LHCN-M2 (cell line): ENCODE measurements around the gene EPB41L5. TPM values are rescaled to one million over a fixed set of nuclear protein-coding genes. Genes with fewer than 3 reads are reported as not detected.
"Not testable (repeated sequence)": the region's sequence is repeated elsewhere in the genome, so short reads cannot be mapped to it uniquely, and the experiment has no call there.

Experiments used
- DNase-seq: peaks from one replicate; pipeline ENCODE4 v3.0.0-alpha.2; 2012; ENCODE audit warnings: low read depth
- total RNA-seq: library from RNA; depleted of rRNA; stranded (reverse); fragments of >200 nt; gene quantifications from 2 replicates; pipeline ENCODE4 v1.2.3, GENCODE V29; 2014

The EPB41L5 gene
- total RNA-seq, 1 experiment from 2014 or later, result 13.9 TPM

- DNase-seq, result no peak
These were observed 17.1 kb downstream of the EPB41L5 start for GRCh38 chr2:120029672-120030640.

GRCh38 chr2:120032297-120032696, 19.4 kb downstream of the EPB41L5 start:
- DNase-seq, result no peak

- no peak for DNase-seq
These were observed 21.1 kb downstream of the EPB41L5 start for GRCh38 chr2:120034027-120034426.

DNA sequence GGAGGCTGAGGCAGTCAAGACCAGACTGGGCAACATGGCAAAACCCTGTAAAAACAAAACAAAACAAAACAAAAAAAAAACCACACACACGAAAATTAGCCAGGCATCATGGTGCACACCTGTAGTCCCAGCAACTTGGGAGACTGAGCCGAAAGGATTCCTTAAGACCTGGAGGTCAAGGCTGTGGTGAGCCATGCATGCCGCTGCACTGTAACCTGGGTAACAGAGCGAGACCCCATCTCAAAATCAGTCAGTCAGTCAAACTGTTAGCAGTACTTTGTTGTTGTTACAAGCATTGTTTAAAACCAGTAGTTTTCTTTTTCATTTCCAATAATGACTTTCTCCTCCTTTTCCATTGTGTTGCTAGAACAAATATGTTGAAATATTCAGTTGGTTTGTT, 21.7 kb downstream of the EPB41L5 start:
- no peak for DNase-seq

GRCh38 chr2:120036145-120036544, 23.3 kb downstream of the EPB41L5 start:
- DNase-seq, result peak; percentile 50

GRCh38 chr2:120037995-120038541, 25.2 kb downstream of the EPB41L5 start:
- DNase-seq, result no peak

- no peak for DNase-seq
These were observed 29.5 kb downstream of the EPB41L5 start for GRCh38 chr2:120042359-120042758.

DNA sequence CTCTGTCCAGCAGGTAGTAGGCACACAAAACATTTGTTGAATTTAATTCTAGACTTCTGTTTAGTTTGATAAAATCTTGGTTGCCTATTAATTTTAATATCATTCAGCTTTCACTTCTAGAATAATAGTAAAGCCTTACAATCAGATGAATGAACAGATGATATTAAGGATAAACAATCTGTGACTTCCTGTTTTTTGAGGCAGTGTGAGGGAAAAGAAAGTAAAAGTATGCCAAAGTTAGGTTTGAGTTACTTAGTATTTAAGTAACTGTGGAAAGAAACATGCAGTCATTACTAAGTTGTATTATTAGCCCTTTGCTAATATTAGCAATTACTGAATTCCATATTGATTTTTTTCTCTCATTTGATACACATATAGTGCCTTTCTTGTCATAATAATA, 31.5 kb downstream of the EPB41L5 start:
- DNase-seq, result no peak

GRCh38 chr2:120045775-120046174, 32.9 kb downstream of the EPB41L5 start:
- not testable (repeated sequence) for DNase-seq

DNA sequence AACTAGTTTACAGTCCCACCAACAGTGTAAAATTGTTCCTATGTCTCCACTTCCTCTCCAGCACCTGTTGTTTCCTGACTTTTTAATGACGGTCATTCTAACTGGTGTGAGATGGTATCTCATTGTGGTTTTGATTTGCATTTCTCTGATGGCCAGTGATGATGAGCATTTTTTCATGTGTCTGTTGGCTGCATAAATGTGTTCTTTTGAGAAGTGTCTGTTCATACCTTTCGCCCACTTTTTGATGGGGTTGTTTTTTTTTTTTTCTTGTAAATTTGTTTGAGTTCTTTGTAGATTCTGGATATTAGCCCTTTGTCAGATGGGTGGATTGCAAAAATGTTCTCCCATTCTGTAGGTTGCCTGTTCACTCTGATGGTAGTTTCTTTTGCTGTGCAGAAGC, 33.4 kb downstream of the EPB41L5 start:
- DNase-seq, result not testable (repeated sequence)

DNA sequence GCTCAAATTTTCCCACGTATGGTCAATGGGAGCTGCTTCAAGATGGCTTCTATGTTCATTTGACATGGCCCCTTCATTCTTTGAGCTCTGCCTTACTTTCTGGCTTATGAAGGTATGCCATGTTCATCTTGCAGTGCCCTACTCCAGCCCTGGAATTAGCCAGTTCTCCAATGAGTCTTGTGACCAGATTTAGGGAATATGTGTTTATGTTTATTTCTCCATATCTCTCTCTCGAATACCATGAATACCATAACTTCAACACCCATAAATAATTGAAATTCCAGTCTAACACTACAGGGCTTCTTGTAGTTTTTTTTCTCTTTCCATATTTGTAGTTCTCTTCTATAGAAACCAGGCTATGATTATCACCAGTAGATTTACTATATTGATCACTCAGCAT, 39.7 kb downstream of the EPB41L5 start:
- DNase-seq, result no peak

DNA sequence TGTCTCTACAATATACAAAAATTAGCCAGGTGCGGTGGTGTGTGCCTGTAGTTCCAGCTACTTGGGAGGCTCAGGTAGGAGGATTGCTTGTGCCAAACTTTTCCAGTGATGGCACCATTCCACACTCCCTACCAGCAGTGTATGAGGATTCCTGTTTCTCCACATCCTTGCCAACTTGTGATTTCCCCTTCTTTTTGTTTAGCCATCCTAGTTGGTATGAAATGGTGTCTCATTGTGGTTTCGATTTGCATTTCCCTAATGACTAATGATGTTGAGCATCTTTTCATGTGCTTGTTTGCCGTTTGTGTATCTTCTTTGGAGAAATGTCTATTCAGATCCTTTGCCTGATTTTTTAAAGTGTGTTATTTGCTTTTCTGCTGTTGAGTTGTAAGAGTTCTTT, 41.0 kb downstream of the EPB41L5 start:
- peak; percentile 57 for DNase-seq

GRCh38 chr2:120059483-120059882, 46.6 kb downstream of the EPB41L5 start:
- DNase-seq, result no peak

- DNase-seq, result no peak
These were observed 47.3 kb downstream of the EPB41L5 start for GRCh38 chr2:120060088-120060623.

DNA sequence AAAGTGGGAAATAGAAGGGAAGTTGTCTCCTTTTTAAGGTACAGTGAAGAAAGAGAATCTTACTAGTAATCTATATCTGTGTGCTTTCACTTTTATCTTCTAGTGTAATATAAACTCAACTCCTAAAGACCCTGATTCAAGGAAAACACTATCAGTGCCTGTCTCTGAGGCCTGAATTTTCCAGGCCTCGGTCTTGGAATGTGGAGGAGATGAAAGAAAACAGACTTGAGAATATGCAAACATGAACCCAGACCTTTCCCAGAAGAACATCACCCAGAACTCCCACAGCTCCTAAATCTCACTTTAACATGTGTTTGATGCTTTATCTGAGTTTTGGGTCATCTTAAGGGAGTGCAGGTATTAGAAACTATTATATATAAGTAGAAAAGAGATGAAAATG, 51.8 kb downstream of the EPB41L5 start:
- no peak for DNase-seq

- no peak for DNase-seq
These were observed 54.1 kb downstream of the EPB41L5 start for GRCh38 chr2:120066800-120067547.

DNA sequence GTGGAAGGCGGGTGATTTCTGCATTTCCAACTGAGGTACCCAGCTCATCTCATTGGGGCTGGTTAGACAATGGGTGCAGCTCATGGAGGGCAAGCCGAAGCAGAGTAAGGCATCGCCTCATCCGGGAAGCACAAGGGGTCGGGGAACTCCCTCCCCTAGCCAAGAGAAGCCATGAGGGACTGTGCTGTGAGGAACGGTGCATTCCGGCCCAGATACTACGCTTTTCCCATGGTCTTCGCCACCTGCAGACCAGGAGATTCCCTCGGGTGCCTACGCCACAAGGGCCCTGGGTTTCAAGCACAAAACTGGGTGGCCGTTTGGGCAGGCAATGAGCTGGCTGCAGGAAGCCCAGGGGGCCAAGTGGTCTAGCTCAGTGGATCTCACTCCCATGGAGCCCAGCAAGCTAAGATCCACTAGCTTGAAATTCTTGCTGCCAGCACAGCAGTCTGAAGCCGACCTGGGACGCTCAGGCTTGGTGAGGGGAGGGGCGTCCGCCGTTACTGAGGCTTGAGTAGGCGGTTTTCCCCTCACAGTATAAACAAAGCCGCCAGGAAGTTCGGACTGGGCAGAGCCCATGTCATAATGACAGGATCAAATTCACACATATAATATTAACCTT, 55.3 kb downstream of the EPB41L5 start:
- not testable (repeated sequence) for DNase-seq

DNA sequence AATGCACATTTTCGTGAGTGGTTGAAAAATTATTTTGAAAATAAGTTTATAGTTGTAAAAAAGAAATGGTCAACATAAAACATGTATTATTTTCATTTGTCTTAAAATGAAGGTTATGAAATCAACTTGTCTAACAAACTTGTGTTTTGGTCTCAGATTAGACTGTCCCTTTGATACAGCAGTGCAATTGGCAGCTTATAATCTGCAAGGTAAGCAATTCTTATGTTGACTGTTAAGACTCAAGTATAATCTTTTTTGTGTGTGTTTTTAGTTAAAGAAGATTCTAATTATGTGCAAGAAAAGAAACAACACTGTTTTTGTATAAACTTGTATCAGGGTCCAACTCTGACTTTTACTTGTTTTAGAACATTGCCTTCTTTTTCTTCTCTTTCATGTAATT, 62.7 kb downstream of the EPB41L5 start:
- no peak for DNase-seq

- DNase-seq, result no peak
These were observed 65.0 kb downstream of the EPB41L5 start for GRCh38 chr2:120077896-120078295.

- no peak for DNase-seq
These were observed 66.8 kb downstream of the EPB41L5 start for GRCh38 chr2:120079647-120080046.

- DNase-seq, result no peak
These were observed 78.6 kb downstream of the EPB41L5 start for GRCh38 chr2:120091436-120091835.

DNA sequence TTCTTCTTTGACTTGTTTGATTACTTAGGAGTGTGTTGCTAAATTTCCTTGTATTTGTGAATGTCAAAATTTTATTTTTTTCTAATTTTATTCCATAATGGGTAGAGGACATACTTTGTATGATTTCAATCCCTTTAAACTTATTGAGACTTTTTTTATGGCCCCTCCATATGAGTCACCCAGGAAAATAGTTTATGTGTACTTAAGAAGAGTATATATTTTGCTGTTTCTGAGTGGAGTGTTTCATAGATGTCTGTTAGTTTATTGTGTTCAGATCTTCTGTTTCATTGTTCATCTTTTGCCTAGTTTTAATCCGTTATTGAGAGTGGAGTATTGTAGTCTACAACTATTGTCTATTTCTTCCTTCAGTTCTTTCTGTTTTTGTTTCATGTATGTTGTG, 81.9 kb downstream of the EPB41L5 start:
- peak; percentile 7 for DNase-seq
